HL-60 (cell line): ENCODE data around the gene ATP6V0D1.

Experiments
- CTCF ChIP-seq: IDR thresholded peaks from one replicate; pipeline ENCODE4 v1.5.1; 2011; ENCODE audit warnings: low read length, control low read depth, inconsistent platforms; ENCODE audit not compliant: insufficient read depth
- POLR2AphosphoS5 ChIP-seq: IDR thresholded peaks from 2 replicates; pipeline ENCODE4 v1.6.1; 2012; ENCODE audit warnings: low read depth
- SPI1 ChIP-seq: IDR thresholded peaks from 2 replicates; pipeline ENCODE4 v1.6.1; 2012; ENCODE audit warnings: low read depth, mild to moderate bottlenecking, borderline replicate concordance

GRCh38 chr16:67398546-67399217 is 82.3 kb downstream of the ATP6V0D1 start:
- TF ChIP-seq CTCF (no peak), POLR2AphosphoS5 (no peak), SPI1 (no peak)
